ENCODE data around the gene C3orf33. TPM values are rescaled to one million over a fixed set of nuclear protein-coding genes. Genes with fewer than 3 reads are reported as not detected.
A peak's percentile ranks its signal among the peaks of the same experiment; 100 is the strongest.

C3orf33 gene
- total RNA-seq, 2 donors from 2014 or later: 4.9 to 7.6 TPM

DNA sequence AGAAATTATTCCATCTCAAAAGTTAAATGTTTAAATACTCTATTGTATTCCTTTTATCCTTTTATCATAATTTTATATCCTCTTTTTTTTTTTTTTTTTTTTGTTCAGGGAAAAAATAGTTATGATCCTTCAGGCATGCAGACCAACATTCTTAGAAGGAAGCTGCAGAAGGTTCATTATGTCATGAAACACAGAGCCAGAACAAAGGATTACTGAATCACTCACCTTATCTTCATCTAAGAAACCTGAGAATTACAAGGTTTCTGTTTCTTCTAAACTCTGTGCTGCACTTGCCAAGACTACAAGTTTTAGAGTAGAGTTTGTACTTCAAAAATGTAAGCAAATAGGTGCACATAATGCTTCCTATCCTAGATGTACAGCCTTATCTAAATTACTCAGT is 64.5 kb downstream of the C3orf33 start:
- Histone ChIP-seq H3K27me3 (replicated peaks; ENCODE audit: insufficient read depth) (no peaks in the 10 kb centered on the region), H3K4me3 (no peak overlapping the region), H3K9me3 (no peaks in the 10 kb centered on the region), H3K4me1 (replicated peaks) (no peaks in the 10 kb centered on the region), H3K36me3 (no peaks in the 10 kb centered on the region), H3K27ac (no peak overlapping the region)
- DNase-seq (ENCODE audit: low spot score): no peak
- TF ChIP-seq, protein P1, sequence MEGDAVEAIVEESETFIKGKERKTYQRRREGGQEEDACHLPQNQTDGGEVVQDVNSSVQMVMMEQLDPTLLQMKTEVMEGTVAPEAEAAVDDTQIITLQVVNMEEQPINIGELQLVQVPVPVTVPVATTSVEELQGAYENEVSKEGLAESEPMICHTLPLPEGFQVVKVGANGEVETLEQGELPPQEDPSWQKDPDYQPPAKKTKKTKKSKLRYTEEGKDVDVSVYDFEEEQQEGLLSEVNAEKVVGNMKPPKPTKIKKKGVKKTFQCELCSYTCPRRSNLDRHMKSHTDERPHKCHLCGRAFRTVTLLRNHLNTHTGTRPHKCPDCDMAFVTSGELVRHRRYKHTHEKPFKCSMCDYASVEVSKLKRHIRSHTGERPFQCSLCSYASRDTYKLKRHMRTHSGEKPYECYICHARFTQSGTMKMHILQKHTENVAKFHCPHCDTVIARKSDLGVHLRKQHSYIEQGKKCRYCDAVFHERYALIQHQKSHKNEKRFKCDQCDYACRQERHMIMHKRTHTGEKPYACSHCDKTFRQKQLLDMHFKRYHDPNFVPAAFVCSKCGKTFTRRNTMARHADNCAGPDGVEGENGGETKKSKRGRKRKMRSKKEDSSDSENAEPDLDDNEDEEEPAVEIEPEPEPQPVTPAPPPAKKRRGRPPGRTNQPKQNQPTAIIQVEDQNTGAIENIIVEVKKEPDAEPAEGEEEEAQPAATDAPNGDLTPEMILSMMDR (IDR thresholded peaks at IDR 0.05): no peak
- peak; percentile 39 for TF ChIP-seq POLR2AphosphoS5 (IDR thresholded peaks at IDR 0.05)
- intact Hi-C loops (cut with DNase I): no loop called here

DNA sequence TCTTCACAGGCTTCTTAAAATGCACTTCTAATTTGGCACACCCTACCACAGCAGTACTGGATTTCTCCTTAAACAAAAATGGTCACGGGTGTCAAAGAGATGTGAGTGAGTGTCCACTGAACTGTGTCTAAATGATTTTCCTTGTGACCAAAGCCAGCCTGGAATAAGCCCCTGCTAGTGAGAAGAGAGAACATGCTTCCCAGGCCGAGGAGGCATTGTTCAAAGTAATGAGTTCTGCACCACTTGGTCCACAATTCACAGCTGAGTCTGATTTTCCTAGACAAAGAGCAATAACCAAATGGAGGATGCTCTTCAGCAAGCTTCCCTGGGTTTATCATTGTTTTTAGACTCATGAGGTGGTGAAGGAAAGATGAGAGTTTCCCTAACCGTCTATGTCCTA is 65.0 kb downstream of the C3orf33 start:
- TF ChIP-seq POLR2A (IDR thresholded peaks at IDR 0.05) (no peak), POLR2AphosphoS5 (IDR thresholded peaks at IDR 0.05) (no peak)
- TF ChIP-seq, protein P1 (IDR thresholded peaks at IDR 0.05): no peak
- no peak for DNase-seq (ENCODE audit: low spot score)
- Histone ChIP-seq H3K27ac (no peak overlapping the region), H3K4me1 (replicated peaks) (no peaks in the 10 kb centered on the region), H3K4me3 (no peak overlapping the region), H3K36me3 (no peaks in the 10 kb centered on the region), H3K9me3 (no peaks in the 10 kb centered on the region), H3K27me3 (replicated peaks; ENCODE audit: insufficient read depth) (no peaks in the 10 kb centered on the region)
- WGBS: 36% methylated on average over 3 of the region's 3 CpGs
- intact Hi-C loops (cut with DNase I): no loop called here

- no peak for TF ChIP-seq POLR2AphosphoS5 (IDR thresholded peaks at IDR 0.05)
- H3K36me3 ChIP-seq: no peaks in the 10 kb centered on the region
- intact Hi-C loops (cut with DNase I): no loop called here
- 22% methylated on average over 5 of the region's 5 CpGs for WGBS
- H3K27ac ChIP-seq: no peak overlapping the region
- H3K4me1 ChIP-seq (replicated peaks): no peaks in the 10 kb centered on the region
- H3K4me3 ChIP-seq: no peak overlapping the region
- H3K9me3 ChIP-seq: no peaks in the 10 kb centered on the region
- no peak for DNase-seq (ENCODE audit: low spot score)
- H3K27me3 ChIP-seq (replicated peaks; ENCODE audit: insufficient read depth): no peaks in the 10 kb centered on the region
Observed at GRCh38 chr3:155739154-155739553, 66.9 kb downstream of the C3orf33 start.

DNA sequence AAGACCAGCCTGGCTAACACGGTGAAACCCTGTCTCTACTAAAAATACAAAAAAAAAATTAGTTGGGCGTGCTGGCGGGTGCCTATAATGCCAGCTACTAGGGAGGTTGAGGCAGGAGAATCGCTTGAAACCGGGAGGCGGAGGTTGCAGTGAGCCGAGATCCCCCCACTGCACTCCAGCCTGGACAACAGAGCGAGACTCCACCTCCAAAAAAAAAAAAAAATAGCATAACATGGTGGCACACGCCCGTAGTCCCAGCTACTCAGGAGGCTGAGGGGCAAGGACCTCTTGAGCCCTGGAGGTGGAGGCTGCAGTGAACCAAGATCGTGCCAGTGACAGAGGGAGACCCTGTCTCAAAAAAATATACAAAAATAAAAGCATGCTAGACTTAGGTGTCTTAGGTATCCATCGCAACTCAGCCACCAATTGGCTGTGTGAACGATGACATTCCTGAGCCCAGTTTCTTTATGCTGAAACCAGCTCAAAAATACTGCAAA is 67.5 kb downstream of the C3orf33 start:
- no peak for DNase-seq (ENCODE audit: low spot score)
- H3K36me3 ChIP-seq: no peaks in the 10 kb centered on the region
- H3K27ac ChIP-seq: no peak overlapping the region
- H3K9me3 ChIP-seq: no peaks in the 10 kb centered on the region
- no peak overlapping the region for H3K4me3 ChIP-seq
- intact Hi-C loops (cut with DNase I): no loop called here
- no peaks in the 10 kb centered on the region for H3K4me1 ChIP-seq (replicated peaks)
- WGBS: 90% methylated on average over 13 of the region's 13 CpGs
- TF ChIP-seq, protein P1 (IDR thresholded peaks at IDR 0.05): no peak
- no peak for TF ChIP-seq POLR2AphosphoS5 (IDR thresholded peaks at IDR 0.05)
- no peak for TF ChIP-seq POLR2A (IDR thresholded peaks at IDR 0.05)
- no peaks in the 10 kb centered on the region for H3K27me3 ChIP-seq (replicated peaks; ENCODE audit: insufficient read depth)

GRCh38 chr3:155737844-155738460 is 68.1 kb downstream of the C3orf33 start:
- TF ChIP-seq POLR2AphosphoS5 (IDR thresholded peaks at IDR 0.05) (peak; percentile 13), POLR2A (IDR thresholded peaks at IDR 0.05) (peak; percentile 8)
- TF ChIP-seq, protein P1 (IDR thresholded peaks at IDR 0.05): no peak
- 36% methylated on average over 8 of the region's 8 CpGs for WGBS
- no peaks in the 10 kb centered on the region for H3K9me3 ChIP-seq
- no peaks in the 10 kb centered on the region for H3K27me3 ChIP-seq (replicated peaks; ENCODE audit: insufficient read depth)
- H3K4me3 ChIP-seq: no peak overlapping the region
- H3K36me3 ChIP-seq: no peaks in the 10 kb centered on the region
- no peaks in the 10 kb centered on the region for H3K4me1 ChIP-seq (replicated peaks)
- peak; percentile 53 for DNase-seq (ENCODE audit: low spot score)
- intact Hi-C loops (cut with DNase I): no loop called here
- H3K27ac ChIP-seq: peak overlapping the region; percentile 23 to 26
